GM21526 (cell line): ENCODE results near the gene VPS26C.
"Not testable (repeated sequence)": the region's sequence is repeated elsewhere in the genome, so short reads cannot be mapped to it uniquely, and the experiment has no call there.

Experiments
- ATAC-seq: cut with Tn5 transposase; IDR thresholded peaks from one replicate; pipeline ENCODE4 v1.9.1; 2021; ENCODE audit warnings: moderate library complexity; ENCODE audit not compliant: unreplicated experiment, low FRiP score

Gene VPS26C

GRCh38 chr21:37231671-37232070 lies 35.5 kb downstream of the VPS26C start:
- ATAC-seq: no peak

GRCh38 chr21:37231249-37231645 lies 35.9 kb downstream of the VPS26C start:
- ATAC-seq: no peak

- no peak for ATAC-seq
These were observed 36.4 kb downstream of the VPS26C start for GRCh38 chr21:37230632-37231248.

GRCh38 chr21:37228003-37228400 lies 39.1 kb downstream of the VPS26C start:
- ATAC-seq: no peak

GRCh38 chr21:37227071-37228002 lies 39.8 kb downstream of the VPS26C start:
- ATAC-seq: no peak

- ATAC-seq: no peak
These were observed 40.9 kb downstream of the VPS26C start for GRCh38 chr21:37226041-37226920.

- ATAC-seq: no peak
These were observed 42.0 kb downstream of the VPS26C start for GRCh38 chr21:37224861-37225839.

GRCh38 chr21:37223804-37224345 lies 43.3 kb downstream of the VPS26C start:
- ATAC-seq: no peak

GRCh38 chr21:37222248-37222647 lies 44.9 kb downstream of the VPS26C start:
- not testable (repeated sequence) for ATAC-seq

- peak; percentile 83 for ATAC-seq
These were observed 46.0 kb downstream of the VPS26C start for GRCh38 chr21:37220981-37221664.

GRCh38 chr21:37220433-37220980 lies 46.6 kb downstream of the VPS26C start:
- ATAC-seq: peak; percentile 31

GRCh38 chr21:37219761-37220432 lies 47.2 kb downstream of the VPS26C start:
- no peak for ATAC-seq

GRCh38 chr21:37214952-37215351 lies 52.2 kb downstream of the VPS26C start:
- no peak for ATAC-seq

- no peak for ATAC-seq
These were observed 56.3 kb downstream of the VPS26C start for GRCh38 chr21:37210799-37211198.

- ATAC-seq: no peak
These were observed 57.0 kb downstream of the VPS26C start for GRCh38 chr21:37210130-37210529.

GRCh38 chr21:37208741-37209225 lies 58.4 kb downstream of the VPS26C start:
- peak; percentile 24 for ATAC-seq

- ATAC-seq: peak; percentile 66
These were observed 58.9 kb downstream of the VPS26C start for GRCh38 chr21:37208056-37208721.
